GM13977 (cell line): ENCODE results near the gene HSD17B3.

Experiments
- DNase-seq: peaks from one replicate; pipeline ENCODE4 v3.0.0; 2012; ENCODE audit warnings: low spot score
- in situ Hi-C: fragments of 300-500 bp; cut with MboI; formaldehyde crosslinking; loops from one replicate; pipeline ENCODE4 v1.12.0; 2022; ENCODE audit warnings: low sequenced_read_pairs, low pct_unique_long_range_greater_than_20kb, mixed read lengths, inconsistent platforms; ENCODE audit not compliant: unreplicated experiment
- TF ChIP-seq, protein P1 (sequence below): IDR thresholded peaks from 2 replicates; pipeline ENCODE4 v1.5.1; 2012; ENCODE audit warnings: mild to moderate bottlenecking, control low read depth; ENCODE audit not compliant: insufficient read depth; ENCODE audit errors: extremely low read depth, missing control alignments

HSD17B3 gene

DNA sequence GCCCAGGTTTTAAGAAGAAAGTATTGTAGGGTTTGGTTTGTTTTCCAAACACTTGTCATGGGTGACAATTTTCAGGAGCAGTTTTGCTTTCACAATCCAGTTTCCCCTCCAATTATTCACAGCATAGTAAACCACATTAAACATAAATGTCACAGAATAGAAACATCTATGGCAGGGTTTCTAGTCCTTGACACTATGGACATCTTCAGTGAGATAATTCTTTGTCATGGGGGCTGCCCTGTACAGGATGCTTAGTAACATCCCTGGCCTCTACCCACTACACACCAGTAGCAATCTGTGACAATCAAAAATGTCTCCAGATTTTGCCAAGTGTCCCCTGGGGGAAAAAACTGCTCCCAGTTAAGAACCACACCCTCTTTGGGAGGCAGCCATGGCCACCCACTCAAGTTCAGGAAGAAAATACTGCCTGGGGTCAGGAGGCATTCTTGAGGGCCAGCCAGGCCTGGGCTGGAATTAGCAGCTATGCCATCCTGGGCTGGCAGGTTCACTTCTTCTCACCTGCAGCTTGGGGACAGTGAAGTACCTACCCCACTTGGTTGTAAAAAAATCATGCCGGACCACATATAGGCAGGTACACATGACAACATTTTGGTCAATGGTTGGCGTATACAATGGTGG, 116.3 kb downstream of the HSD17B3 start:
- TF ChIP-seq, protein P1, sequence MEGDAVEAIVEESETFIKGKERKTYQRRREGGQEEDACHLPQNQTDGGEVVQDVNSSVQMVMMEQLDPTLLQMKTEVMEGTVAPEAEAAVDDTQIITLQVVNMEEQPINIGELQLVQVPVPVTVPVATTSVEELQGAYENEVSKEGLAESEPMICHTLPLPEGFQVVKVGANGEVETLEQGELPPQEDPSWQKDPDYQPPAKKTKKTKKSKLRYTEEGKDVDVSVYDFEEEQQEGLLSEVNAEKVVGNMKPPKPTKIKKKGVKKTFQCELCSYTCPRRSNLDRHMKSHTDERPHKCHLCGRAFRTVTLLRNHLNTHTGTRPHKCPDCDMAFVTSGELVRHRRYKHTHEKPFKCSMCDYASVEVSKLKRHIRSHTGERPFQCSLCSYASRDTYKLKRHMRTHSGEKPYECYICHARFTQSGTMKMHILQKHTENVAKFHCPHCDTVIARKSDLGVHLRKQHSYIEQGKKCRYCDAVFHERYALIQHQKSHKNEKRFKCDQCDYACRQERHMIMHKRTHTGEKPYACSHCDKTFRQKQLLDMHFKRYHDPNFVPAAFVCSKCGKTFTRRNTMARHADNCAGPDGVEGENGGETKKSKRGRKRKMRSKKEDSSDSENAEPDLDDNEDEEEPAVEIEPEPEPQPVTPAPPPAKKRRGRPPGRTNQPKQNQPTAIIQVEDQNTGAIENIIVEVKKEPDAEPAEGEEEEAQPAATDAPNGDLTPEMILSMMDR, result no peak
- DNase-seq, result no peak
- in situ Hi-C loops, result no loop called here
